Activated CD8-positive, alpha-beta memory T cell treated with anti-CD3 and anti-CD28 coated beads, Interleukin-2, amount 50 U/mL, for 4 hours (primary cell): ENCODE results near the gene B3GAT2.
A peak's percentile ranks its signal among the peaks of the same experiment; 100 is the strongest.

ENCODE experiments used
- DNase-seq: peaks from one replicate; pipeline ENCODE4 v3.0.0-alpha.2; 2020

The B3GAT2 gene

DNA sequence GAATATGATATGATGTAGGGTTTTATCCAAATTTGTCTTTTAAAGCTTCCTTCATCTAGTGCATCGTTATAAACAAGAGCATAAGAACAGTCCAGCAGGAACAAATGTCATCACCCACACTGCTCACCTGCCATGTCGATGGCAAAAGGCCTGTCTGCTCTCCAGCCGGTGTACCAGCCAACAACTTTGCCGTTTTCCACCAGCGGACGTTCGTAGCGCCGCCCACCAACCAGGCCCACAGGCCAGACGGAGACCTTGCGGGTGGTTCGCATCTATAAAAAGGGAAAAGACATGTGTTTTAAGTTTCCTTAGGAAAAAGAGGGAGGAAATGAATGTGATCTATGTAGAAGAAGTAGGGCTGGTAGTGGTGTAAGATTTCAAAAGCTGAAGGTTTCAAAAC lies 62.9 kb downstream of the B3GAT2 start:
- no peak for DNase-seq

DNA sequence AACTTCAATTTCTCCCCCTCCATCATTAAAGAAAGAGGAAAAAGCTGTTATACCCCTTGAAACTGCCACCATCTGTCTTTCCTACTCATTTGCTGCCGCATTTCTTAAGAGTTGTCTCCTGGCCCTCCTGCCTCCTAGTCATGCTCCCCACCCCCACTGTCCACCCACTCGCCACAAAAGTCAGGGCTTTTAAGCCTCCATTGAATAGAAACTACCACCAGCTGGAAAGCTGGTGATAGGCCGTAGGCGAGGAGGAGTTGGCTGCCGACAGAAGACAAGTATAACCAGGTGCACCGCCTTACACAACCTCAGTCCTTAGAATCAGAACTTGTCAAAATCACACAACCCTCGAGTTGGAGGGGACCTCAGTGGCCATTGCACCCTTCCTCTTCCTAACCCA lies 67.6 kb downstream of the B3GAT2 start:
- DNase-seq = no peak

DNA sequence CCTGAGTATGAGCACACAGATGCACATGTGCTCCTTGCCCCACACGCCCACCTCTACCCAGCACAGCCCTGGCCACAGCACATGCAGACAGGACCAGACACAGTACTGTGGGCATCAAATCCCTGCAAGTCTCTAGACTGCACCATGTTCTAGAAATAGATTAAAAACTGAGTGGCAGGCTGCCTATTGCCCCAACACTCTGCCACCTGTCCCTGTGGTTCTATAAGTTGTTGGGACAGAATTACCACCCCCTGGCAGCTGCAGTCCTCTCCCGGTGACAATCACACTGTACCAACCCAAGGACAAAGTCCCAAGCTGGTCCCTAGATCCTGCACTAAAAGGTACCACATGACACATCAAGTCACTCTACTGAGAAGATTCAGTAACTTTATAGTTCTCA lies 70.2 kb downstream of the B3GAT2 start:
- DNase-seq = no peak

DNA sequence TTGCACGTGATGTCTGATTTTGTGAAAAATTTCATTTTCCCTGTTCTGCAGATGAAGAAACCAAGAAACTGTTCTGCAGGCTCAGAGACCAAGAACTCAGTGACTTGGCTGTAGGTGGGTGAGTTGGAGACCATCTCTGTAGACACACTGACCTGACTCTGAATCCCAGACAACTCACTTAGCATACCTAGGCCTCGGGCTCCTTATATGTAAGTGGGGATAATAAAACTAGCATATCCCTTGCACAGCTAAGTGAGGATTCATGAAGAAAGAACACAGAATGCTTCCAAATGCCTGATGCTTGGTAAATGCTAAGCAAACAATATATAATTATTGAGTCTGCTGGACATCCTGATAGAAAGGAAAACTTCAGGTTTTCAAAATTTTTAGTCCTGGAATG lies 70.8 kb downstream of the B3GAT2 start:
- no peak for DNase-seq

DNA sequence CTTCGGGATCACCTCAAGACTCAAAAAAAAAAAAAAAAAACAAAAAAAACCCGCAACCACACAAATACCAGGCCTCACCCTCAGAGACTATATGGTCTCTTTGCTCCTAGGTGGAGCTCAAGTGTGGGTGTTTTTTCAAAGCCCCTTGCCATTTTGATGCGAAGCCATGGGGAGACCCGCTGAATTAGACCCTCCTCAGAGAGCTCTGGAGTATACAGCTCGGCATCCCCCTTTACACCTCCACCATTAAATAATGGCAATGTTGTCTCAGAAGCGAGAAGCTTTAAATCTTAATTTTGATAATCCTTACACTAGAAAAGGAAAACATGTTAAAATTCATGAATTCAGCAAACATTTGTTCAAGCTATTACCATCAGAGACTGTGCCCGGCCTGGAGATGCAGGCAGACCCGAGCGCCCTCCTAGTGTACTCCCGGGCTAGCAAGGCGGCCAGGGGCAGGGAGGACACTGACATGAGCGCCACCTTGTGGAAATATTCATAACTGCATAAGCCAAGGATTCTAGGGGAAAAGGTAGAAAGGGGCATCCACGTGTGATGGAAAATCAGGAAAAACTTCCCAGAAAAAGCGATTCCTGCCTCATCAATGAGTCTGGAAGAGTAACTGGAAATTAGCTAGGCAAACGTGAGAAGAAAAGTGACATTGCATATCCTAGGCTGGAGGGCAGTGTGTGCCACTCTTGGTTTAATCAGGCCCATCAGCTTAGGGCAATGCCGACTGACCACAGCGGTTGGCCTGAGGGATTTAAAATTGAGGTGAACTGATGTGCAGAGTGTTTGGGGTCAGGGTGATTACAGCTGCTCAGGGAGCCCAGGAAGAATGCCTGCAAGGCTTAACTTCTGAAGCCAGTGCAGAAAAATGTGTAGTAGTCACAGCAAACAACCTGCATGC lies 72.5 kb downstream of the B3GAT2 start:
- DNase-seq = peak; percentile 48

DNA sequence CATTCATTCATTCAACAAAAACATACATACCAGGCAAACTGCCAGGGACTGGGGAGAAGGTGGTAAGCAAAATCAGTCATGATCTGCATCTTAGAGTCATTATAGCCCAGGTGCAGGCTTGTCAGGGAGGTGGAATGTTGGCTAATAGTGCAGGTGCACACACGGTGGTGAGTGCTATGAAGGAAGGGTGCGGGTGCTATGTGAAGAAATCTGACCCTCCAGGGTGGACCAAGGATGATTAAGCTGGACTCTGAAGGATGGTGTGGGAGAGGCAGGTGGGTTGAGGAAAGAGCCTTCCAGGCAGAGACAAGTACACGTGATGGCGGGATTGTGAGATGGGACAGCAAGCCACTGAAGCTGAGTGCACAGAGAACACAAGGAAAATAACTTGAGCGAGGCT lies 77.4 kb downstream of the B3GAT2 start:
- DNase-seq = no peak

DNA sequence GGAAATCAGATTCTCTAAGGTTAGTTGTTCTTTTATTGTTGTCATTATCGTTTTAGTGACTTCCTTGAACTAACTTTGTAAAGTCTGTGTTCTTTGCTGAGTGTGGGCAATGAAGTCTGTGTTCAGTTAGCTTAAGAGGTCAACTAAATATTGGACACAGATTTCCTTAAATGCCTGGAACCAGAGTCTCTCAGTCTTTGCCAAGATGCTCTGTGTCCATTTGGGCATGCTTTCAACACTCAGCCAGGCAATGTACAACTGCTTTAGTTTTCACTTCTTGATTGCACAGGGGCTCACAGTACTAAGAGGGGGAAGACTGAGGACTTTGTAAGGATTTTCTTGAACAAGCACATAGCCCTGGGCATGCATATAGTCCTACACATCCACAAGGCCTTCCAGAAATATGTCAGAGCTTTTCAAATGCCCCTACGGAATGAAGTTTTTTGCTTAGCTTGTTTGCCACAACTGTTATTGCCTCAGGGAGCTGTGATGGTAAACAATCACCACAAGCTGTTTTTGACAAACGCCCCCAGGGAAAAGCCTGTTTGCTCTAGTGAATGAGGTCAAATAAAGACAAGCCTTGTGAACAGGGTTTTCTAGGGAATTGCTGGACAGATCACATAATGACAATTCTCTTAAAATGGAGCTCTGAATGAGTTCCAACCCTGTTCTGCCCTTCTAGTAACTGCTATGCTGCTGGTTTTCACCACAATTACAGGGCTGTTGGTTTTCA lies 82.5 kb downstream of the B3GAT2 start:
- DNase-seq = no peak

DNA sequence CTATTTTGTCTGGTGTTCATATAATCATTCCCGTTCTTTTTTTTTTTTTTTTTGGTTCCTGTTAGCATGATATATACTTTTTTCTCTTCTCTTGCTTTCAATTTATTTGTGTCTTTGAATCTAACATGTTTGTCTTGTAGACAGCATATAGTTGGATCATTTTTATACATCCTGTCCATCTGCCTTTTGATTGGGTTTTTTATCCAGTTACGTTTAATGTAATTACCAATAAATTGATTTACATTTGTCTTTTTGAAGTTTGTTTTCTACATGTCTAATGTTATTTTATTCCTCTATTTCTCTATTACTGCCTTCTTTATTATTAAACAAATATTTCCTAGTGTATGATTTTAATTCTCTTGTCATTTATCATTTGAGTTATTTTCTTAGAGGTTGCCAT lies 84.4 kb downstream of the B3GAT2 start:
- no peak for DNase-seq

DNA sequence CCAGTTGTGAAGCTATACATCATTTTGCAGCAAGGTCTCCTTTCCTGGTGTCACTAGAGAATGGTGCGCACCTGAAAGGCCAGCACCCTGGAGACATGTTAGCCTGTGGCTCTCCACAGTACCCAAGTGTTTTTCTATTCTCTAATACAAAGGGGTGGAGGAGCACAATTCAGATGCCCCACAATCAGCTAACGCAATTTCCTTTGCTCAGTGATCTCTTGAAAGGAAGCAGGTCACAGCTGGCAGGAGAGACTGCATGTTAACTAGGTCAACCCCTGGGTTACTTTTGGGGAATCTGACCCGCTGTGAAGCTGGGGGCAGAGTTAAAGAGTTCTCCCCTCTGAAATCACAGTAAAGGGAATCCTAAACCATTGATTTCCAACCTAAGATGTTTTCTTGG lies 92.5 kb downstream of the B3GAT2 start:
- no peak for DNase-seq

DNA sequence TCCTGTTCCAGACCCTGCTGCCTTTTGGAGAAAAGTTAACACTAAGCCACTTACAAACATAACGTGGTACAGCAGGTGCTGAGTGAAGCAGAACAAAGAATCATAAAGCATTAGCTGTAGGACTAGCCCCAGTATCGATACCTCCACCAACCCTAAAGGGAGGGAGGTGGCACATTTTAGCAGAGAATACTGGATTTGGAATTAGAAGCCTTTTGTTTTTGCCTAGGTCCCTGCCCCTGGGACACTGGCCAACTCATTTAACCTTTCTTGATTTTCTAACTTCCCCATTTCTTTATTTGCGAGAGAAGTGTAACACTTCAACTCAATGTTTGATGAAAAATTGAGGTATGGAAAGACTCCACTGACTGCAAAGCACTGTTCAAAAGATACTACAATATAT lies 93.5 kb downstream of the B3GAT2 start:
- DNase-seq = no peak

DNA sequence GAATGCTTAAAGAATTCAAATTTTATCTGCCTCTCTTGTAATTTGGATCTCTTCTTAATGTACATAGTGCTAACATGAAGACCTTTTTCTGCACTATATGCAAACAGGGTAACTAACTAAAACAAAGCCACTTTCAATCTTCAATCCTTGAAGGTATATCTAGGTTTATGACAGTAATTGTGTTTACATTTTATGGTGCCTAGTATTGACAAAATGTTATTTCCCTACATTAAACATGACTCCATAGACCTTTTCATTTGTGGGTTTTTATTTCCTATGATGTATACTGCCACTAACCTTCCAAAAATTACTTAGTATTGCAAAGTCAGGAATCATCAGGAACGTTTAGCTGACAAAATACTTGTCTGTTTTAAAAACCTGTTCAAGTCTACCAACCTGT lies 95.9 kb downstream of the B3GAT2 start:
- no peak for DNase-seq

DNA sequence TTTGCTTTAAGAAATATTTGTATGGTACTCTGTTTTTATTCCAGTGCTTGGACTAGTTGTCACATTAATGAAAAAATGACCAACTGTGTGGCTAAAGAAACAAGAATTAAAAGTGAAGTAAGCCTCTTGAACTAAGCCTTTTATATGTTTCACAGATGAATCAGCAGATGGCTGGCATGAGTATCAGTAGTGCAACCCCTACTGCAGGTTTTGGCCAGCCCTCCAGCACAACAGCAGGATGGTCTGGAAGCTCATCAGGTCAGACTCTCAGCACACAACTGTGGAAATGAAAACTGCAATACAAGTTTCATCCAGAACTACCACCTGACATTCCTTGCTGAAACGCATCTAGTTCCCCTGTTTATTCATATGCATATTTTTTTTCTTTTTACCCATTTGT lies 96.8 kb downstream of the B3GAT2 start:
- no peak for DNase-seq

DNA sequence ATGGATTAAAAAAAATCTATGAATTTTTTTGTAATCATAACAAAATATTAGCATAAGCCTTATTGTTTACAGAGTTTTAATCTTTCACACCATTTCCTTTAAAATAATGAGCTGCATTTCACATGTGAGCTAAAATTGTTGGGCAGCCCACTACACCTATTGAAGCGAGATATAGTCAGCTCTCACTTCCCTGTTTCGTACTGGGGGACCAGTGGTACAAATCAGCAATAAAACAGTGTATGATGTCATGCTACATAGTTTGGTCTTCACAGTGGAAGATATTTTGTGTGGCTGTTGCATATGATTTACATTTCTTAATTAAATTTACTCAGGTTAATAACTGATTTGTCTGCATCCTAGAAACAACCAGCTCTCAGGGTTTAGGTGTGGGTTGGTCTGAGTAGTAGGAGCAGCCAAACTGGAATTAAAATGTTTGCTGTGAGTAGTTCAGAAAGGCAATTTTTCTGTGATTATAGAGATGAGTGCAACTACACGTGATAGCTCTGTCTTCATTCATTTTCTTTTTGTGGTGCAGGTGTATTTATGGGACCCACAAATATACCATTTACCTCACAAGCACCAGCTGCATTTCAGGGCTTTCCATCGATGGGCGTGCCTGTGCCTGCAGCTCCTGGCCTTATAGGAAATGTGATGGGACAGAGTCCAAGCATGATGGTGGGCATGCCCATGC lies 99.3 kb downstream of the B3GAT2 start:
- no peak for DNase-seq

DNA sequence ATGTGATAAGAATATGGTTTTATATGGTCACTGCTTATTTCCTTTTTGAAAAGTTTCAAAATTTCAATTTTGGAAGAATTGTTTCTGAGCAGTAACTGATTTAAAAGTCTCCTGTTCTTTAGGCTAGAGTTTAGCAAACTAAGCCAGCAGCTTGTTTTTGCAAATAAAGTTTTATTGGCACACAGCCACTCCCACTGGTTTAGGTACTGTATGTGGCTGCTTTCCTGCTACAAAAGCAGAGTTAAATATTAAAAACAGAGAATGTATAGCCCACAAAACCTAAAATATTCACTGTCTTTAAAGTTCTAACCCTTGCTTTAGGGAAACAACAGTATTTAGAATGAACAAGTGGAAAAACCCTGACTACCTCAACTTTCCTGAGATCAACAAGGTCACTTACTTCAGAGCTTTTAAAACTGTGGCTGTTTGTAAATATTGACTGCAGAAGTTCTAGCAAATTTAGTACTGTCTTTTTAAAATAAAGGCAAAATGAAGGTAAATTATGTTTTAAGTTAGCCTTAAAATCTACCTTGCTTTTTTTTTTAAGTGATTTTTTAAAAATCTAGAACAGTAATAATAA lies 104.1 kb downstream of the B3GAT2 start:
- no peak for DNase-seq

DNA sequence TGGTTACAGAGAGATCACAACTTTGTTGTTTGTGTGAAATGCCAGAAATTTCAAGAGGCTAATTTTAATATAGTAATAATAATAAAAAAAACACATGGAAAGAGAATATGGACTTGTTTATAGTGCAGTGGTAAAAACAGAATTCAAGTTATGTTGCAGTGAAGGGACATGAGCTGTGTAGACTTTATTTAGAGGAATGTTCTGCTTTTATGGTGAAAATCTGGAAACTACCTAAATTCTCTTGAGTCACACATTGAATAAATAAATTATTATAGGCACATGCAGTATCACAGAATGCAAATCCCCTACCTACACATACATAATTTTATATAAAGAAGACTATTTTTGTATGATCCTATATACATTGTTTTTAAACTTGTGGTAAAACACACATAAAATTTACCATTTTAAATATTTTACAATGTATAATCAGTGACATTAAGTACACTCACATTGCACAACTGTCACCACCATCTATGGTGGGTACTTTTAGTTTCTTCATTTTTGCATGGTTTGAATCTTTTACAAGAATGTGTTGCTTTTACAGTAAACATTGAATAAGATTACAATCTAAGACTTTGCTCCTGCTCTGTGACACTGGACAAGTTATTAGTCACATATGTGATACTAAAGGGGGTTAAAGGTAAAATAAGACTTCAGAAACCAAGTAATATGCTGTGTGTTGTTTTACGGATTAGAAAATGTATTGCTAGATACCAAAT lies 107.4 kb downstream of the B3GAT2 start:
- DNase-seq = no peak

DNA sequence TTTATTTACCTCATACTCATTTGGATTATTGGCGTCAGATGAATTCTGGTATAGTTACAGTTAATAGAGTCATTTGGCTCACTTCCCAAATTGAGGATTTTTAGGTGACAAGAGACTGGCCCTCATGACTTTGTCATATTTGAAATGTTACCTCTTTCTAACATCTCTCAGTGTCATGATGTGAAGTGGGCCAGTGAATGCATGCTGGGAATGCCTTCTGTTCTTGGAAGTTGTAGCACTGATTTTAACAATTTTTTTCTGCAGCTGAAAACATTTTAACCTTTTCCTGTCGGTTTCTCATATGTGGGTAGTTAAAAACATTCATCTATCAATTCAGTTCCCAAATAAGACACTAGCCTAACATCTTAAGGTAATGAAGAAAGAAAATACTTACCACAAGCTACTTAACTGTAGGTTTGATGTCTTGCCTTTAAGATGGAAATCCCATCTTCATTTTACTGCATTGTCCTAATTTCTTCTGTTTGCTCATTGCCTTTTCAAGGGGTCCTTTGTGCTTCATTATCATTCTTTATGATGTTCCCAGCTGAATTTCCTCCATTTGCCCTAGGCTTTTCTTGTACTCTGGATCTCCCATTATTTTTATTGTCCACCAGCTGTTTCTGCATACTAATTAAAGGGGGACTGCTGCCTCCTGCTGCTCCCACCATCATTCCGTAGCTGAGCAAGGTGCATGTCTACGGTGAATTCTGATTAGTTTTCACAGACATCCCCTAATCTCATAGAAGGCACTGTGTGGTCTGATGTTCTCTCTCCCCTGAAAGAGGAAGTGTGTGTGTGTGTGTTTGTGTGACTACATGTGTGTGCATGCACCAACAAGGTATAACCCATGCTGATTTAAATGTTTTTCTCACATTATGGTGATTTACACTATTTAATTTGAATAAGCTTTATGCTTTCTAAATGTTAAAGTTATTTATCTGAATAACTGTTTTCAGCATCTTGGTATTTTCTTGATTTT lies 109.5 kb downstream of the B3GAT2 start:
- DNase-seq = no peak

DNA sequence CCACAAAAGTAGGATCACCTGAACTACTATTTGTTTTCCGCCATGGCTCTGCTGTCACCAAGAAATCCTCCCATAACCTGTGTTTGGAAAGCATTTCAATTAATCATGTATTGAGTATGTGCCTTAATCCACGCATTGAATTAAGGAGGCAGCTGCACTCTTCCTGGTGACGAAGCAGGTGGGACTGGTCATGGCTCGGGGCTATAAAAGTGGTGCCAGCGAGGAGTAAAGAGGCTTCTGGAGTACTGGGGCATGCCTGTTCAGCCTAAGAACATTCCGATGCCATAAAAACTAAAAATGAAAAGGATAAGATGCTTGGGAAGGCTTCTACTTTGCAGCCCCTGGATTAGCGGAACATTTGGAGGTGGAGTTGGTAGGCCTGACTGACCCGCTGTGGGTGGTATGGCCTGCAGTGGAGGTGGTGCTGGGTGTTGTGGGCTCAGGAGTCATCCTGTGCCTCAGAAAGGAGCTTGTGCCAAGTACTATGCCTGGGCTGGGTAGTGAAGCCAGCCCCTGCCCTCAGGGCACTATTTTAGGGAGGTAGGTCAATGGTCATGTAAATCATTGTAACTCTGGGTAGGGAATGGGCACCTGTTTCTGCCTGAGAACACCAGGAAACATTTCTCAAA lies 110.5 kb downstream of the B3GAT2 start:
- DNase-seq = no peak

DNA sequence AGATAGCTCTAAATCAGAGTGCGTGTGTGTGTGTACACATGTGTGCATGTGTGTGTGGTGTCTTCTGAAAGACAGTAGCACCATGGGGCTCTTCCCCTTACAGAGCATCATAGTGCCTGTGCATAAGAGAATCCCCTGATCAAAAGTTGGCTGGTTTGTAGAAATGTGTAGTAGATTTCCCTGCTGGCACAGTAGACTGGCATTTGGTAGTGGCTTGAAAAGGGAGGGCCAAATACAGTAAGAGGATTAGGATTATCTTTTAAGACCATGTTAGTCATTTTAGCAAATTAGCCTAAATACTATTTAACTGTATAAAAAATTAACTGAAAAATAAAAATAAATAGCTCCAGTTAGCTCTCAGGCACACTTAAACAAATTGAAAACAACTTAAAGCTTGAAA lies 112.6 kb downstream of the B3GAT2 start:
- DNase-seq = no peak

DNA sequence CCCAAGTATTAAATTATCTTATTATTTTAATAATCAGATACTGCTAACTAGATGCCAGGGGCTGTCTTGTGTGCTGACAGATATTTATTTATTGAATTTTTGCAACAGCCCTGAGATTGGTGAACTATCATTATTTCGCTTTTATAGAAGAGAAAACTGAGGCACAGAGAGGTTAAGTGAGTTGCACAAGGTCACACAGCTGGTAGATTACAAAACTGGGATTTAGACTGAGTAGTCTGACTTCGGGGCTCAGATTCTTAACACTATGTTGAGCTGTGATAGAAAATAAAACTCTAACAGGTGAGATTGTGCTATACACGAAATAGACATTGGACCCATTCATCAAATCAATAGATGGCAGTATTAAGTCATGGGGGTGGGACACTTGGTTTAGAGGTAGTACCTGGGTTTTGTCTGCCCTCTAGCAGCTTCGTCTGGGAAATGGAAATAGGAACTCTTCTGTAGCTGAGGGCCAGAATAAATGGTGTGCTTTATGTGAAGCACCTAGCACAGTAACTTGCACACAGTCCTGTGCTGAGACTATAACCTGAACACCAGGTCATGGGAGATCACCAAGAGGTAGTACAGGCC lies 113.4 kb downstream of the B3GAT2 start:
- no peak for DNase-seq

DNA sequence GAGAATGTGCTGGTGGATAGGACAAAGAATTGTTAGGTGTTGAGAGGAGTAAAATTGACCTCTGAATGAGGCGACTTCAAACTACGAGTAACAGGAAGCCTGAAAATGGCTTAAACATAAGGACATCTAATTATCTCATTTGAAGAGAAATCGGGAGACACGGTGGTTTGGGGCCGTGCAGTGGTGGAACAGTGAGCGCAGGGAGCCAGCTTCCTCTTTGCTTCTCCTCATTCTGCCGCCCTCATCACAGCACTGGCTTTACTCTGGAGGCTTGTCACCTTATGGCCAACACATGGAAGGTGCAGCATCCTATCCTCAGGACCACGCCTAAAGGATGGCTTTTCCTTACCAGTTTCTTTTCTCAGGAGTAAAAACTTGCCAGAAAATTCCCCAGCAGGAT lies 114.3 kb downstream of the B3GAT2 start:
- DNase-seq = no peak

DNA sequence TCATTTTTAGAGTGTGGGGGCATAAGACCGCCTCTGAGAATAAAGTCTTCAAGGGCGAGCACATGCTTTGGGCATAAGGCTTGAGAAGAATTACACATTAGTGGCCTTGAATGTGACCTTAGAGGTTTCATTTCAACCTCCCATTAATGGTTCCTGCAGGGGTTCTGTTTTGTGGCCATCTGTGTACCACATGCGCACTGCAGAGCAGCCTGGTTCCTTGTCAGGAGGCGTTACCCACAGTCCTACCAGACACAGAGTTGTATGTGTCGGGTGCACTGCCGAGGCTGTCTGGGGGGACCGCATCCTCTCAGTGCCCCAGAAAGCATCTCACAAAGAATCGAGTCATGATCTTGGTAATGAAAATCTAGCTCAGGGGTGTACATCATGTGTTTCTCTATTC lies 115.7 kb downstream of the B3GAT2 start:
- DNase-seq = no peak
